A673 (cell line): ENCODE results near the gene PDPN. TPM values are rescaled to one million over a fixed set of nuclear protein-coding genes. Genes with fewer than 3 reads are reported as not detected.

Experiments used
- BruUV-seq: library from RNA; stranded (reverse); fragments of 400-500 nt; replicated peaks from 2 replicates; lab custom pipeline; 2021; lab: Mats Ljungman, UMichigan
- CTCF ChIA-PET: fragments of 300-600 bp; sonication (Branson Sonifier 250); formaldehyde crosslinking; loops from one replicate; lab custom pipeline; 2022; ENCODE audit warnings: antibody characterized with exemption; lab: Charles Lee
- POLR2A ChIA-PET: fragments of 300-600 bp; sonication (Branson Sonifier 250); formaldehyde crosslinking; loops from one replicate; lab custom pipeline; 2022; ENCODE audit warnings: antibody characterized with exemption; ENCODE audit not compliant: low non-redundant PET; lab: Charles Lee
- DNase-seq: peaks from one replicate; pipeline ENCODE4 v3.0.0-alpha.2; 2015; ENCODE audit warnings: low spot score
- H3K27ac ChIP-seq: fragments of 200-600 bp; sonication (generic); 2 replicates; pipeline ENCODE4 v1.5.1; 2016; ENCODE audit warnings: mixed run types, low read depth, mild to moderate bottlenecking, mixed read lengths, antibody characterized with exemption, low read length; ENCODE audit not compliant: poor library complexity, severe bottlenecking
- H3K27me3 ChIP-seq: fragments of 200-600 bp; sonication (generic); replicated peaks from 2 replicates; pipeline ENCODE4 v1.6.1; 2017; ENCODE audit warnings: mixed run types, low read depth, mild to moderate bottlenecking, mixed read lengths, antibody characterized with exemption, low read length; ENCODE audit not compliant: insufficient read depth, poor library complexity
- H3K36me3 ChIP-seq: fragments of 200-600 bp; sonication (generic); 2 replicates; pipeline ENCODE4 v1.6.1; 2016; ENCODE audit warnings: mixed run types, mild to moderate bottlenecking, mixed read lengths, antibody characterized with exemption, low read length; ENCODE audit not compliant: insufficient read depth, poor library complexity, severe bottlenecking
- H3K4me1 ChIP-seq: fragments of 200-600 bp; sonication (generic); 2 replicates; pipeline ENCODE4 v1.6.1; 2017; ENCODE audit warnings: mixed run types, mild to moderate bottlenecking, mixed read lengths, antibody characterized with exemption, low read length; ENCODE audit not compliant: insufficient read depth, poor library complexity, severe bottlenecking
- H3K4me3 ChIP-seq: fragments of 200-600 bp; sonication (generic); 2 replicates; pipeline ENCODE4 v1.5.1; 2016; ENCODE audit warnings: low read depth, mixed run types, mild to moderate bottlenecking, mixed read lengths, low read length; ENCODE audit not compliant: poor library complexity, severe bottlenecking
- H3K9me3 ChIP-seq: fragments of 200-600 bp; sonication (generic); 2 replicates; pipeline ENCODE4 v1.6.1; 2016; ENCODE audit warnings: mixed run types, low read depth, mild to moderate bottlenecking, mixed read lengths, antibody characterized with exemption, low read length; ENCODE audit not compliant: poor library complexity, severe bottlenecking
- EZH2 ChIP-seq: fragments of 200-600 bp; sonication (generic); IDR thresholded peaks from 2 replicates; pipeline ENCODE4 v1.6.1; 2017; ENCODE audit warnings: borderline replicate concordance, low read depth, mild to moderate bottlenecking, mixed read lengths, antibody characterized with exemption, low read length; ENCODE audit not compliant: poor library complexity, severe bottlenecking
- intact Hi-C: fragments of 100-400 bp; cut with micrococcal nuclease; formaldehyde crosslinking; loops from one replicate; pipeline ENCODE4 v1.10.0; 2022; ENCODE audit not compliant: unreplicated experiment
- total RNA-seq: library from RNA; stranded (reverse); gene quantifications from 2 replicates; pipeline ENCODE4 v1.2.3, GENCODE V29; 2021
- TF ChIP-seq, protein P1 (sequence below): fragments of 300-800, 200-600 bp; sonication (generic); conservative IDR thresholded peaks from 2 replicates; pipeline ENCODE4 v1.5.1; 2017; ENCODE audit warnings: low read depth, mild to moderate bottlenecking, antibody characterized with exemption, low read length, moderate library complexity, mixed read lengths

PDPN gene
- total RNA-seq, 1 experiment from 2014 or later: 30.2 TPM

DNA sequence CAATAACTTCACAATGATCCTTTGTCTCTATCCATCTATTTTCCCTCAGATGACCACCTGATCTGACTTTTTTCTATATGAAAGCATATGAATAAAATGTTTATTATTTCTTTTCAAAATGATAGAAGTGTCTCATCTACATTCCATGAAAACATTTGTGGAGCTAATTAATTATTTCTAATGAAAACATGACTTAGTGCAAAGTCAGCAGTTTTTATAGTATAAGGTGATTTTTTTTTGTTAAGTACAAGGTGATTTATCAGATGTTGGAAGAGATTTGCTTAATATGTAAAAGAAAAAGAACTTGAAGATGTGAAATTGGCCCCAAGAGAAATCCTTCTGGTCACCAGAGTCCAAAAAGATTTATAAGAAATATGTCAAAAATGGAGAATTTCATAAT, 43.5 kb downstream of the PDPN start:
- intact Hi-C loops: no loop called here
- Histone ChIP-seq H3K27me3 (no peaks in the 10 kb centered on the region), H3K4me3 (no peak overlapping the region), H3K9me3 (no peaks in the 10 kb centered on the region), H3K27ac (no peak overlapping the region), H3K4me1 (no peaks in the 10 kb centered on the region), H3K36me3 (no peaks in the 10 kb centered on the region)
- no peak for TF ChIP-seq EZH2
- TF ChIP-seq, protein P1, sequence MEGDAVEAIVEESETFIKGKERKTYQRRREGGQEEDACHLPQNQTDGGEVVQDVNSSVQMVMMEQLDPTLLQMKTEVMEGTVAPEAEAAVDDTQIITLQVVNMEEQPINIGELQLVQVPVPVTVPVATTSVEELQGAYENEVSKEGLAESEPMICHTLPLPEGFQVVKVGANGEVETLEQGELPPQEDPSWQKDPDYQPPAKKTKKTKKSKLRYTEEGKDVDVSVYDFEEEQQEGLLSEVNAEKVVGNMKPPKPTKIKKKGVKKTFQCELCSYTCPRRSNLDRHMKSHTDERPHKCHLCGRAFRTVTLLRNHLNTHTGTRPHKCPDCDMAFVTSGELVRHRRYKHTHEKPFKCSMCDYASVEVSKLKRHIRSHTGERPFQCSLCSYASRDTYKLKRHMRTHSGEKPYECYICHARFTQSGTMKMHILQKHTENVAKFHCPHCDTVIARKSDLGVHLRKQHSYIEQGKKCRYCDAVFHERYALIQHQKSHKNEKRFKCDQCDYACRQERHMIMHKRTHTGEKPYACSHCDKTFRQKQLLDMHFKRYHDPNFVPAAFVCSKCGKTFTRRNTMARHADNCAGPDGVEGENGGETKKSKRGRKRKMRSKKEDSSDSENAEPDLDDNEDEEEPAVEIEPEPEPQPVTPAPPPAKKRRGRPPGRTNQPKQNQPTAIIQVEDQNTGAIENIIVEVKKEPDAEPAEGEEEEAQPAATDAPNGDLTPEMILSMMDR: no peak
- DNase-seq: no peak
- ChIA-PET POLR2A (no interaction called here), CTCF (no interaction called here)
- no TSS peak for BruUV-seq

- intact Hi-C loops: no loop called here
- Histone ChIP-seq H3K9me3 (no peaks in the 10 kb centered on the region), H3K4me1 (no peaks in the 10 kb centered on the region), H3K4me3 (no peak overlapping the region), H3K27ac (no peak overlapping the region), H3K36me3 (no peaks in the 10 kb centered on the region), H3K27me3 (no peaks in the 10 kb centered on the region)
- TF ChIP-seq, protein P1: no peak
- no peak for TF ChIP-seq EZH2
- BruUV-seq: no TSS peak
- ChIA-PET POLR2A (no interaction called here), CTCF (no interaction called here)
- no peak for DNase-seq
Observed at GRCh38 chr1:13628218-13628617, 44.6 kb downstream of the PDPN start.

DNA sequence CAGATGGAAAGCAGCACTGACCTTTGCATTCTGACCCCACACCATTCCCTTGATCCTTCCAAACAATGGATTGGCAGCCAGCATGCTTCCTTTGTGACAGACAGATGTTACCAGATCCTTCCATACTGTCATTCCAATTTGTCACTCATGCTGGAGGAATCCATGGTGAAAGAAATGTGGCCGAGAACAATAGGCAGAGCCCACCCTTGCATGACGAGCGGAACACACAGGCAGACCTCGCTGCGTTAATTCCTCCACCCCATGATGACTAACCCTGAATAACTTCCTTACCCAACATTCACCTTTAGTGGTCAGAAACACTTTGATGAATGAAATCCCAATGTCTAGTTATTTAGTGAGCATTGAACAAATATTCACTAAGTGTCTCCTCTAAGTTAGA, 45.1 kb downstream of the PDPN start:
- Histone ChIP-seq H3K36me3 (no peaks in the 10 kb centered on the region), H3K4me3 (no peak overlapping the region), H3K9me3 (no peaks in the 10 kb centered on the region), H3K27me3 (no peaks in the 10 kb centered on the region), H3K27ac (no peak overlapping the region), H3K4me1 (no peaks in the 10 kb centered on the region)
- DNase-seq: no peak
- intact Hi-C loops: no loop called here
- TF ChIP-seq EZH2: no peak
- TF ChIP-seq, protein P1: no peak
- CTCF ChIA-PET: no interaction called here
- POLR2A ChIA-PET: no interaction called here
- no TSS peak for BruUV-seq
